Measurements from ENCODE around the gene C16orf92.
"Not testable (repeated sequence)": the region's sequence is repeated elsewhere in the genome, so short reads cannot be mapped to it uniquely, and the experiment has no call there.

DNA sequence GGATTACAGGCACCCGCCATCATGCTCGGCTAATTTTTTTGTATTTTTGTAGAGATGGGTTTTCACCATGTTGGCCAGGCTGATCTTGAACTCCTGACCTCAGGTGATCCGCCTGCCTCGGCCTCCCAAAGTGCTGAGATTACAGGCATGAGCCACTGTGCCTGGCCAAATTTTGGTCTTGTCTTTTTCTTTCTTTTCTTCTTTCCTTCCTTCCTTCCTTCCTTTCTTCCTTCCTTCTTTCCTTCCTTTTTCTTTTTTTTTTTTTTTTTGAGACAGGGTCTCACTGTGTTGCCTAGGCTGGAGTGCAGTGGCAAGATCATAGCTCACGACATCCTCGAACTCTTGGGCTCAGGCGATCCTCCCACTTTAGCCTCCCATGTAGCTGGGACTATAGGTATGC is 7.5 kb upstream of the C16orf92 start:
- TF ChIP-seq, protein P1, sequence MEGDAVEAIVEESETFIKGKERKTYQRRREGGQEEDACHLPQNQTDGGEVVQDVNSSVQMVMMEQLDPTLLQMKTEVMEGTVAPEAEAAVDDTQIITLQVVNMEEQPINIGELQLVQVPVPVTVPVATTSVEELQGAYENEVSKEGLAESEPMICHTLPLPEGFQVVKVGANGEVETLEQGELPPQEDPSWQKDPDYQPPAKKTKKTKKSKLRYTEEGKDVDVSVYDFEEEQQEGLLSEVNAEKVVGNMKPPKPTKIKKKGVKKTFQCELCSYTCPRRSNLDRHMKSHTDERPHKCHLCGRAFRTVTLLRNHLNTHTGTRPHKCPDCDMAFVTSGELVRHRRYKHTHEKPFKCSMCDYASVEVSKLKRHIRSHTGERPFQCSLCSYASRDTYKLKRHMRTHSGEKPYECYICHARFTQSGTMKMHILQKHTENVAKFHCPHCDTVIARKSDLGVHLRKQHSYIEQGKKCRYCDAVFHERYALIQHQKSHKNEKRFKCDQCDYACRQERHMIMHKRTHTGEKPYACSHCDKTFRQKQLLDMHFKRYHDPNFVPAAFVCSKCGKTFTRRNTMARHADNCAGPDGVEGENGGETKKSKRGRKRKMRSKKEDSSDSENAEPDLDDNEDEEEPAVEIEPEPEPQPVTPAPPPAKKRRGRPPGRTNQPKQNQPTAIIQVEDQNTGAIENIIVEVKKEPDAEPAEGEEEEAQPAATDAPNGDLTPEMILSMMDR (IDR thresholded peaks at IDR 0.05), result not testable (repeated sequence)
- TF ChIP-seq POLR2A (IDR thresholded peaks at IDR 0.05), result not testable (repeated sequence)

Data from adrenal gland (tissue), 5 donors.